Measurements from ENCODE around the gene WNT7B.

WNT7B gene

GRCh38 chr22:45993841-45994240 lies 16.9 kb upstream of the WNT7B start:
- Histone ChIP-seq H3K36me3 (ENCODE audit: insufficient read depth, low read length) (no peaks in the 10 kb centered on the region), H3K9ac (ENCODE audit: insufficient read length) (no peak overlapping the region), H3K4me3 (no peak overlapping the region), H3K27ac (no peak overlapping the region), H3K9me3 (ENCODE audit: low read depth, low read length) (no peaks in the 10 kb centered on the region)
- no peak for TF ChIP-seq FOXP2 (optimal IDR thresholded peaks at IDR 0.05; ENCODE audit: control extremely low read depth, extremely low read length, insufficient read depth)
- no peak for TF ChIP-seq EZH2 (IDR thresholded peaks at IDR 0.05)
- no peak for TF ChIP-seq POLR2AphosphoS5 (IDR thresholded peaks at IDR 0.05; ENCODE audit: borderline replicate concordance, low read depth, low read length)
- no peak for DNase-seq (ENCODE audit: low read depth, low spot score)

GRCh38 chr22:45993143-45993692 lies 16.3 kb upstream of the WNT7B start:
- no peak for DNase-seq (ENCODE audit: low read depth, low spot score)
- no peaks in the 10 kb centered on the region for H3K36me3 ChIP-seq (ENCODE audit: insufficient read depth, low read length)
- TF ChIP-seq FOXP2 (optimal IDR thresholded peaks at IDR 0.05; ENCODE audit: control extremely low read depth, extremely low read length, insufficient read depth) (no peak), EZH2 (IDR thresholded peaks at IDR 0.05) (no peak), POLR2AphosphoS5 (IDR thresholded peaks at IDR 0.05; ENCODE audit: borderline replicate concordance, low read depth, low read length) (no peak)
- H3K27ac ChIP-seq, result no peak overlapping the region
- H3K9ac ChIP-seq (ENCODE audit: insufficient read length), result no peak overlapping the region
- H3K9me3 ChIP-seq (ENCODE audit: low read depth, low read length), result no peaks in the 10 kb centered on the region
- no peak overlapping the region for H3K4me3 ChIP-seq

DNA sequence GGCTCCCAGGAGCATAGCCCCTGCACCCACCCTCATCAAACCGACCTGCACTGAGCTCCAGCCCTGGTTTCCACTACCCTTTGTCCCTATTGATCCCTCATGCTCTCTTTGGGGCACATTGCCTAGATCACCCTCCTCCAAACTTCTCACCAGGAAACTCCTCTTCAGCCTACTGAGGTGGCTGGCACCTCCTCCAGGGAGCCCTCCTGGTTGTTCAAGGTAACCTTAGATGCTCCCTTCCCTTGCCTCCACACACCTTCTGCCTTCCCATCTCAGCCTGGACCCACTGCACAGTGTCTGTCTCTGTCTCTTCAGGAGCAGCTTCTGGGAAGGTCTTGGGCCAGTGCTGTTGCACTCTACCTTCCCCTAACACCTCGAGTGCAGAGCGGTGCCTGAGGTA lies 15.8 kb upstream of the WNT7B start:
- no peak for TF ChIP-seq FOXP2 (optimal IDR thresholded peaks at IDR 0.05; ENCODE audit: control extremely low read depth, extremely low read length, insufficient read depth)
- TF ChIP-seq EZH2 (IDR thresholded peaks at IDR 0.05), result no peak
- TF ChIP-seq POLR2AphosphoS5 (IDR thresholded peaks at IDR 0.05; ENCODE audit: borderline replicate concordance, low read depth, low read length), result no peak
- no peak for DNase-seq (ENCODE audit: low read depth, low spot score)
- no peak overlapping the region for H3K27ac ChIP-seq
- H3K4me3 ChIP-seq, result no peak overlapping the region
- H3K9ac ChIP-seq (ENCODE audit: insufficient read length), result no peak overlapping the region
- no peaks in the 10 kb centered on the region for H3K36me3 ChIP-seq (ENCODE audit: insufficient read depth, low read length)
- no peaks in the 10 kb centered on the region for H3K9me3 ChIP-seq (ENCODE audit: low read depth, low read length)

DNA sequence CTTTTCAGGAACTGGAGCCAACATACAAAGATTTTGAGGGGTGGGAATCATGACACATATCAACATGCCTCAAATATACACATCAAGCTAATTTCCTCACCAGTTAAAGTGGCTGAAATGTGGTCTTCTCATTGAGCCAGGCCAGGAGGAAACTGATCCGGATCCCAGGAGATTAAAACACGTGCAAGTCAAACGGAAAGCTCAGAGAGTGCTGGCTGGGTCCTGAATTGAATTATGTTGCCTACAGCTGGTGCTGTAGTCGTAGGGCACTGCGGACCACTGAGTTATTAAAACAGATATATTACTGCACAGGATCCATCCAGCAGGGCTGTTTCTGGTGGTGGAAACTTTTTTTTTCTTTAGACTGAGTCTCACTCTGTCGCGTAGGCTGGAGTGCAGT lies 14.1 kb upstream of the WNT7B start:
- TF ChIP-seq EZH2 (IDR thresholded peaks at IDR 0.05) (no peak), FOXP2 (optimal IDR thresholded peaks at IDR 0.05; ENCODE audit: control extremely low read depth, extremely low read length, insufficient read depth) (no peak), POLR2AphosphoS5 (IDR thresholded peaks at IDR 0.05; ENCODE audit: borderline replicate concordance, low read depth, low read length) (no peak)
- H3K27ac ChIP-seq, result no peak overlapping the region
- H3K36me3 ChIP-seq (ENCODE audit: insufficient read depth, low read length), result no peaks in the 10 kb centered on the region
- no peak overlapping the region for H3K9ac ChIP-seq (ENCODE audit: insufficient read length)
- no peak overlapping the region for H3K4me3 ChIP-seq
- H3K9me3 ChIP-seq (ENCODE audit: low read depth, low read length), result no peaks in the 10 kb centered on the region
- DNase-seq (ENCODE audit: low read depth, low spot score), result no peak

DNA sequence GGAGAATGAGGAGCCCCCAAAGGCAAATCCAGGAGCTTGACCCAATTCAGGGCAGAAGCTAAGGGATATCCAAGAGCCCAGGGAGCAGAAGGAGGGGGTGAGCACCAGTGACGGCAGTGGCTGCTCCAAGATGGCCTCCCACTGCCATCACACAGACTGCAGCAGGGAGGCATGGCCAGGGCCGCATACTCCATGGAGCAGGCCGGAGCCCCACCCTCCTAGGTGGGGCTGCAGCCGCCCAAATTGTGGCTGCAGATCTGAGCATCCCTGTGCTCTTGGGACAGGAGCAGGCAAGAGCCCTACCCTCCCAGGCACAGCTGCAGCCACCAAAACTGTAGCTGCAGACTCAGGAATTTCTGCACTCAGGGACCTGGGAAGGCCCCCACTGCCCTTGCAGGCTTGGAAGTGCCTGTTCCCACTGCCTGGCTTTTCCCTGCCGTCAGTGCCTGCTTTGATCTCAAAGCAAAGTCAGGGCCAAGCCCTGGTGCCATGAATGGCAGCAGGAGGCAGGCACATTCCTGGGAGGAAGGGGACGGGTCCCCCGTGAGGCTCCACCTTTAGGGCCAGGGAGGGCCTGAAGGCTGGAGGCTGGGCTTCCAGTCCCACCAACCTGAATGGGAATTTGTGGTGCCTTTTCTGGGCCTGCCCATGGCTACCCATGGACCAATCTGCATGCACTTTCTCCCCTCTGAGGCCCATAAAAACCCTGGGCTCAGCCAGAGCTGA lies 10.3 kb upstream of the WNT7B start:
- Histone ChIP-seq H3K4me3 (no peak overlapping the region), H3K9me3 (ENCODE audit: low read depth, low read length) (no peaks in the 10 kb centered on the region), H3K36me3 (ENCODE audit: insufficient read depth, low read length) (no peaks in the 10 kb centered on the region), H3K9ac (ENCODE audit: insufficient read length) (no peak overlapping the region), H3K27ac (no peak overlapping the region)
- DNase-seq (ENCODE audit: low read depth, low spot score), result no peak
- TF ChIP-seq FOXP2 (optimal IDR thresholded peaks at IDR 0.05; ENCODE audit: control extremely low read depth, extremely low read length, insufficient read depth), result no peak
- no peak for TF ChIP-seq EZH2 (IDR thresholded peaks at IDR 0.05)
- TF ChIP-seq POLR2AphosphoS5 (IDR thresholded peaks at IDR 0.05; ENCODE audit: borderline replicate concordance, low read depth, low read length), result no peak

DNA sequence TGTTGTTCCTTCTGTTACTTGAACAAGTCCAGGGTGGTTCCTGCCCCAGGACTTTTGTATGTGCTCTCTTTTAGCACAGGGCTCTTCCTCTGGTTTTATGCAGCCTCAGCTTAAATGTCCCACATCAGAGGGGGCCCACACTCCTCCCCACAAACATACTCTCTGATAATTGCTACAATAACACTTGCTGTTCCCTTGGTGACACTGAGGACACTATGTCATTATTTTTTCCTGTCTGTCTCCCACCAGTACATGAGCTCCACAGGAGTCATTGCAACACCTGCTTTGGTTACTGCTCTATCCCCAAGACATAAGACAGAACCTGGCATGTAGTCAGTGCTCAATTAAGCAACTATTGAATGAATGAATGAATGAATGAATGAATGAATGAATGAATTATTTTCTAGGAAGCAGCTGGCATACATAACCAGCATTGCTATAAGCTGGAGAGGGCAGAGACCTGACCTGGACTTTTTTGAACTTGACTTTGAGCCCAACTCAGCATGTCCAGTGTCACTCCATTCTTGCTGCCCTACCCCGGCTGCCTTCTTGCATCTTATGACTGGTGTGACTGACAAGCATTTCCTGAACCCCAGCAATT lies 7.5 kb upstream of the WNT7B start:
- Histone ChIP-seq H3K9me3 (ENCODE audit: low read depth, low read length) (no peaks in the 10 kb centered on the region), H3K9ac (ENCODE audit: insufficient read length) (no peak overlapping the region), H3K36me3 (ENCODE audit: insufficient read depth, low read length) (no peaks in the 10 kb centered on the region), H3K27ac (no peak overlapping the region), H3K4me3 (no peak overlapping the region)
- DNase-seq (ENCODE audit: low read depth, low spot score), result no peak
- TF ChIP-seq POLR2AphosphoS5 (IDR thresholded peaks at IDR 0.05; ENCODE audit: borderline replicate concordance, low read depth, low read length) (no peak), FOXP2 (optimal IDR thresholded peaks at IDR 0.05; ENCODE audit: control extremely low read depth, extremely low read length, insufficient read depth) (no peak)

- no peak for DNase-seq (ENCODE audit: low read depth, low spot score)
- Histone ChIP-seq H3K36me3 (ENCODE audit: insufficient read depth, low read length) (no peaks in the 10 kb centered on the region), H3K4me3 (no peak overlapping the region), H3K27ac (no peak overlapping the region), H3K9ac (ENCODE audit: insufficient read length) (no peak overlapping the region), H3K9me3 (ENCODE audit: low read depth, low read length) (no peaks in the 10 kb centered on the region)
- TF ChIP-seq EZH2 (IDR thresholded peaks at IDR 0.05) (no peak), FOXP2 (optimal IDR thresholded peaks at IDR 0.05; ENCODE audit: control extremely low read depth, extremely low read length, insufficient read depth) (no peak), POLR2AphosphoS5 (IDR thresholded peaks at IDR 0.05; ENCODE audit: borderline replicate concordance, low read depth, low read length) (no peak)
These were observed 6.8 kb upstream of the WNT7B start for GRCh38 chr22:45983797-45984196.

- TF ChIP-seq POLR2AphosphoS5 (IDR thresholded peaks at IDR 0.05; ENCODE audit: borderline replicate concordance, low read depth, low read length) (no peak), EZH2 (IDR thresholded peaks at IDR 0.05) (no peak), FOXP2 (optimal IDR thresholded peaks at IDR 0.05; ENCODE audit: control extremely low read depth, extremely low read length, insufficient read depth) (no peak)
- no peak overlapping the region for H3K27ac ChIP-seq
- DNase-seq (ENCODE audit: low read depth, low spot score), result no peak
These were observed 3.8 kb upstream of the WNT7B start for GRCh38 chr22:45980761-45981160.

More at GRCh38 chr22:45980761-45981160, 3.8 kb upstream of the WNT7B start:
- Histone ChIP-seq H3K36me3 (ENCODE audit: insufficient read depth, low read length) (no peaks in the 10 kb centered on the region), H3K9ac (ENCODE audit: insufficient read length) (no peak overlapping the region), H3K9me3 (ENCODE audit: low read depth, low read length) (no peaks in the 10 kb centered on the region), H3K4me3 (no peak overlapping the region)
